Measurements from ENCODE around the gene LIN7A.

DNA sequence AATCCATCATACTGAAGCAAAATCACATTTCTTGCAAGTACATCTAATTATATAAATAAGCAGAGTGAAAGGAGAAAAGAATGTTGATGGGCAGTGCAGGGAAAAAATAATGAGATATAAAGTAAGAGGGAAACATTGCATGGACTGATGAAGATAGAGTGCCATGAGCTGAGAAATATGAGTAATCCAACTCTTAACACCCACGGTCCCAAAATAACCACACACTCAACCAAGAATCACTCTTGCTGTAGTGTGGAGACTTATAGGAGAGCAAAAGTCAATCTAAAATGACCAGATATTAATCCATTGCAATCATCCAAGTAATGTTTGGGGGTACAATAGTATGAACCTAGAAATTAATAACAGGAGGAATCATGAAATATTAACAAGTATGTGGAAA lies 180.9 kb downstream of the LIN7A start:
- TF ChIP-seq RAD21 (IDR thresholded peaks at IDR 0.05) (no peak), GABPA (IDR thresholded peaks at IDR 0.05 in 1 of 2, conservative IDR thresholded peaks at IDR 0.05 in 1 of 2) (no peak), TAF1 (conservative IDR thresholded peaks at IDR 0.05) (no peak)
- TF ChIP-seq, protein P1, sequence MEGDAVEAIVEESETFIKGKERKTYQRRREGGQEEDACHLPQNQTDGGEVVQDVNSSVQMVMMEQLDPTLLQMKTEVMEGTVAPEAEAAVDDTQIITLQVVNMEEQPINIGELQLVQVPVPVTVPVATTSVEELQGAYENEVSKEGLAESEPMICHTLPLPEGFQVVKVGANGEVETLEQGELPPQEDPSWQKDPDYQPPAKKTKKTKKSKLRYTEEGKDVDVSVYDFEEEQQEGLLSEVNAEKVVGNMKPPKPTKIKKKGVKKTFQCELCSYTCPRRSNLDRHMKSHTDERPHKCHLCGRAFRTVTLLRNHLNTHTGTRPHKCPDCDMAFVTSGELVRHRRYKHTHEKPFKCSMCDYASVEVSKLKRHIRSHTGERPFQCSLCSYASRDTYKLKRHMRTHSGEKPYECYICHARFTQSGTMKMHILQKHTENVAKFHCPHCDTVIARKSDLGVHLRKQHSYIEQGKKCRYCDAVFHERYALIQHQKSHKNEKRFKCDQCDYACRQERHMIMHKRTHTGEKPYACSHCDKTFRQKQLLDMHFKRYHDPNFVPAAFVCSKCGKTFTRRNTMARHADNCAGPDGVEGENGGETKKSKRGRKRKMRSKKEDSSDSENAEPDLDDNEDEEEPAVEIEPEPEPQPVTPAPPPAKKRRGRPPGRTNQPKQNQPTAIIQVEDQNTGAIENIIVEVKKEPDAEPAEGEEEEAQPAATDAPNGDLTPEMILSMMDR (IDR thresholded peaks at IDR 0.05; ENCODE audit: low read depth, low read length, missing input control) = no peak
